Measurements from ENCODE around the gene B3GNT5.

GRCh38 chr3:183290216-183290615, 37.2 kb downstream of the B3GNT5 start:
- no peak for TF ChIP-seq CTCF (IDR thresholded peaks at IDR 0.05)
- no peak for TF ChIP-seq POLR2A (IDR thresholded peaks at IDR 0.05)

Data from adrenal gland (tissue), 5 donors.